HG02973 (cell line): ENCODE data around the gene DTNBP1.

ENCODE experiments used
- ATAC-seq: cut with Tn5 transposase; IDR thresholded peaks from one replicate; pipeline ENCODE4 v1.9.1; 2021; ENCODE audit warnings: moderate library complexity; ENCODE audit not compliant: unreplicated experiment

DTNBP1 gene

DNA sequence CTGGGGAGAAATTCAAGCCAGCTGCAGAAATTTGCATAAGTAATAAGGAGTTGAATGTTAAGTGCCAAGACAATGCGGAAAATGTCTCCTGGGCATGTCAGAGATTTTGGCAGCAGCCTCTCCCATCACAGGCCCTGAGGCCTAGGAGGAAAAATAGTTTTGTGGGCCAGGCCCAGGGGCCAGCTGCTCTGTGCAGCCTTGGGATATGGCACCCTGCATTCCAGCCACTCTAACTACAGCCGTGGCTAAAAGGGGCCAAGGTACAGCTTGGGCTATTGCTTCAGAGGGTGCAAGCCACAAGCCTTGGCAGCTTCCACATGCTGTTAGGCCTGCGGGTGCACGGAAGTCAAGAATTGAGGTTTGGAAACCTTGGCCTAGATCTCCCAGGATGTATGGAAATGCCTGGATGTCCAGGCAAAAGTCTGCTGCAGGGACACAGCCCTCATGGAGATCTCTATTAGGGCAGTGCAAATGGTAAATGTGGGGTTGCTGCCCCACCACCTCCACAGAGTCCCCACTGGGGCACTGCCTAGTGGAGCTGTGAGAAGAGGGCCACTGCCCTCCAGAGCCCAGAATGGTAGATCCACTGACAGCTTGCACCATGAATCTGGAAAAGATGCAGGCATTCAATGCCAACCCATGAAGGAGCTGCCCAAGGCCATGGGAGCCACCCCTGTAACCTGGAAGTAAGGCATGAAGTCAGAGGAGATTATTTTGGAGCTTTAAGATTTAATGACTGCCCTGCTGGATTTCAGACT, 126.5 kb downstream of the DTNBP1 start:
- no peak for ATAC-seq

DNA sequence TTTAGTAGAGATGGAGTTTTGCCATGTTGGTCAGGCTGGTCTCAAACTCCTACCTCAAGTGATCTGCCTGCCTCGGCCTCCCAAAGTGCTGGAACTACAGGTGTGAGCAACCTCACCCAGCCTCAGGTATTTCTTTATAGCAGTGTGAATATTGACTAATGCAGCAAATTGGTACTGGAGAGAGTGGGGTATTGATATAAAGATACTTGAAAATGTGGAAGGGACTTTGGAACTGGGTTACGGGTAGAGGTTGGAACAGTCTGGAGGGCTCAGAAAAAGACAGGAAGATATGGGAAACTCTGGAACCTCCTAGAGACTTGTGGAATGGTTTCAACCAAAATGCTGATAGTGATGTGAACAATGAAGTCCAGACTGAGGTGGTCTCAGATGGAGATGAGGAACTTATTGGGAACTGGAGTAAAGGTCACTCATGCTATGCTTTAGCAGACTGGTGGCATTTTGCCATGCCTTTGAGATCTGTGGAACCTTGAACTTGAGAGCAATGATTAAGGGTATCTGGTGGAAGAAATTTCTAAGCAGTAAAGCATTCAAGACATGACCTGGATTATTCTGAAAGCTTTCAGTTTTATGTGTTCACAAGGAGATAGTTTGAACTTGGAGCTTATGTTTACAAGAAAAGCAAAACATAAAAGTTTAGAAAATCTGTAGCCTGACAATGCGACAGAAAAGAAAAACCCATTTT, 127.2 kb downstream of the DTNBP1 start:
- no peak for ATAC-seq

DNA sequence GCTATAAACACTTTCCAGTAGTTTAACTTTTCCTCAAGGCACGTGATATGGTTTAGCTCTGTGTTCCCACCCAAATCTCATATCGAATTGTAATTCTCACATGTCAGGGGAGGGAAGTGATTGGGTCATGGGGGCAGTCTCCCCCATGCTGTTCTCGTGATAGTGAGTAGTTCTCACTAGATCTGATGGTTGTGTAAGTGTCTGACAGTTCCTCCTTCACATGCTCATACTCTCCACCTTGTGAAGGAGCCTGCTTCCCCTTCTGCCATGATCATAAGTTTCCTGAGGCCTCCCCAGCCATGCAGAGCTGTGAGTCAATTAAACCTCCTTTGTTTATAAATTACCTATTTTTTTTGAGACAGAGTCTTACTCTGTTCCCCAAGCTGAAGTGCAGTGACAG, 127.9 kb downstream of the DTNBP1 start:
- no peak for ATAC-seq

DNA sequence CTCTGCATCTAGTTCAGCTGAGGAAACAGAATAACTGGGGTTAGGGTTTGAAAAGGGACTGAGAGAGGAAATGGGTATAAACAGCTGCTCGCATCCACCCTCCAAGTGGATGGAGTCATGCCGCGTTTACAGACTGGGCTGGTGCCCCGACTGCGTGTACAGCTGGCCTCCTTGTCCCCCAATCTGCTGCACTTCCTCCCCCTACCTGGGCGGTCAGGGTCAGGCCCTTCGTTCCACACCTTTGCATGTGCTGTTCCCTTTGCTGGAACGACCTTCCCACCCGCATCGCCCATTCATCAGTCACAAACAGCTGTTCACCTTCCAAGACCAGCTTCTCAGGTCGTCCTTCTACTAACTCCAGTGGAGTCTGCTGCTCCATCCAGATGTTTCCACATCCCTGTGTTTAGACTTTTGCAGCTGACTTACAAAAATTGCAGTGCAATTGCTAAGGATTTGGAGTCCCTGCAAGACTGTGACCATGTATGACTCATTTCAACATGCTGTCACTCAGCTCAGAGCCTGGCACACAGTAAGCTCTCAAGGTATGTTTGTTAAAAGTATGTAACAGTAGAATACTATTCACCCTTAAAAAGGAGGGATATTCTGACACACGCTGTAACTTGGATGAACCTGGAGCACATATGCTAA, 129.3 kb downstream of the DTNBP1 start:
- ATAC-seq, result no peak

DNA sequence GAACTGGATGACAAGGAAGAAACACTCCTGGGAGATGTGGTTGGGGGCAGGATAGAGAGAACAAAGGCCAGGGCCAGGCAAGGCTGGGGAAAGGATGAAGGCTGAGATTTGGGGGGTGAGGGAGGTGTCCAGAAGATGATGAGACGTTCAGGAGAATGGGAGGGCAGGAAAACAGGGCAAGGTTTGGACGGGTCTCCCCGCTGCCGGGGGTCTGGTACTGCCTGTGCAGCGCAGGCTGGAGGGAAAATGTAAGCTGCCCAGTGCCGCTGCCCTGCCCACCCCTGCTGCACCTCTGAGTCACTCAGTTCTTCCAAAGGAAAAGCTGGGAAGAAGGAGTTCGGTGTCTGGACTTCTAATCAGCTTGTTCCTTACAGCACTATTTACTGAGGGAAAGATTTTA, 130.9 kb downstream of the DTNBP1 start:
- no peak for ATAC-seq

DNA sequence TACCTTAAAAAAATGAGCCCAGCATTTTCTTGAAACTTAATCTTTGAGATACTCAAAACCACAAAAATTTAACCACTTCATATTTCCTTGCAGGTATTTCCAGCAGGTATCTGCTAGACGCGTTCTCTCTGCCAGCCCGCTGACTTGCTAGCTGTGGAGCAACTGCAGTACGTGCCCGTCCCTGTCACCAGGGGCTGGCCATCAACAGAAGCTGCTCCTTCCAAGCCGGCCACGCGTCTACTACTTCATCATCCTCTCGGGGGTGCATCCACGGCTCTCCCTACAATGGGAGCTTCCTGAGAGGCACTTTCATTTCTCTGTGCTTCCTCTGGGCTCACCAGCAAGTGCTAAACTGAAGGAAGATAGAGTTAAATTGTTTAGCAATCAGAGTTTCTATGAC, 132.4 kb downstream of the DTNBP1 start:
- no peak for ATAC-seq

DNA sequence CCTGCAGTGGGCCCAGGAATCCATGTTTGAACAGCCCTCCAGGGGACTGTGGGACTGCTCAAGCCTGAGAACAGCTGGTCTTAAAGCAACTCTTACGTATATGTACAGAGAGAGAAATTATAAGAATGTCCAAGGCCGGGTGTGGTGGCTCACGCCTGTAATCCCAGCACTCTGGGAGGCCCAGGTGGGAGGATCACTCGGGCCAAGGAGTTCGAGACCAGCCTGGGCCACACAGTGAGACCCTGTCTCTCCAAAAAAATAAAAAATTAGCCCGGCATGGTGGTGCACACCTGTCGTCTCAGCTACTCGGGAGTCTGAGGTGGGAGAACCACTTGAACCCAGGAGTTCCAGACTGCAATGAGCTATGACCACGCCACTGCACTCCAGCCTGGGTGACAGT, 134.0 kb downstream of the DTNBP1 start:
- no peak for ATAC-seq

DNA sequence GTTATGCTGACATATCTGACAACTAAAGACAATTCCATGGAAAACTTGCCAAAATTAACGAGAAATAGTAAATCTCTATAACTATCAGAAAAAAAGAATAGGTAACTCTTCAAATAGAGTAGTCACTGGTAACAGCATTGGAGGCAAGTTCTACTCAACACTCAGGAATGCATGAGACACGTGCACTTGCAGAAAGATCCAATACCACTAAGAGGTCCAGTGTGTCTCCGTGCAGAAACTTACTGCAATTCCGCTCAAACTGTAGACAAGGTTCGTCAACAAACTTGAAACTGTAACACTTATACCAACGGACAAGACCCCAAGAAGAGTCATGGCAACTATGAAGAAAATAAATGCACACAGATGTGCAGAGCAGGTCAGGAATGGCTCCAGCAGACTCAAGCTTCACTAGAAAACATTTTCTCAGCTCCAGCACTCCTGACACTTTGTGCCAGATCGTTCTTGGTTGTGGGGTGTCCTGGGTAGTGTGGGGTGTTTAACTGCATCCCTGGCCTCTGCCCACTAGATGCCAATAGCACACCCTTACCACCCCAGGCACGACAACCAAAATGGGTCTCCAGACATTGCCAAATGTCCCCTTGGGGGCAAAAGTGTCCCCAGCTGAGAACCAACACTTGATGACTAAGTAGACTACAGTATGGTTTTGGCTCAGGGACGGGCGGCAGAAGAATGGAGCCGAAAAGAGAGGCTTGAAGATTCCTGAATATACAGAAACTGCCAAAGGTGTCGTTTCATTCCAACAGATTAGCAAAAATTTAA, 134.8 kb downstream of the DTNBP1 start:
- ATAC-seq, result no peak

DNA sequence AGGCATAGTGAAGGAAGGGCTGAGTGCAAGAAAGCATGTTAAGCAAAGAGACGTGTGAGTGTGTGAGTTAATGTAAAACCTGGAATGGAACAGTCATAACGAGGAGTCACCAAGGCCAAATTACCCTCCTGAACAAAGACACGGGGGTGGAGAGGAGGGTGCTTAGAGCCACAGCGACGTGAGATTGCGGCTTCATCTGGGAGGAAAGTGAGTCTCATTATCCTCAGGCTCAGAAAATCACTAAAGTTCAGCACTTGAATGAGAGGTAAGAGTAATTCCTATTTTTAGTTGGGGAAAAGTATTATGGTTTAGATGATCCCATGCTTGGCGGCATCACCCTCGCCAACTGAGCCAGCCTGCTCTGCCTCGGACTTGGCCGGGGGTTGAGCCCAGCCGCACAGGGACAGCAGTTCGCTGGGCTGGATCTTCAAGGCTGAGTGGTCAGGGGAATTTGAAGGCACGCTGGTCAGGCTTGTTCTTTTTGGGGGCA, 136.6 kb downstream of the DTNBP1 start:
- no peak for ATAC-seq

DNA sequence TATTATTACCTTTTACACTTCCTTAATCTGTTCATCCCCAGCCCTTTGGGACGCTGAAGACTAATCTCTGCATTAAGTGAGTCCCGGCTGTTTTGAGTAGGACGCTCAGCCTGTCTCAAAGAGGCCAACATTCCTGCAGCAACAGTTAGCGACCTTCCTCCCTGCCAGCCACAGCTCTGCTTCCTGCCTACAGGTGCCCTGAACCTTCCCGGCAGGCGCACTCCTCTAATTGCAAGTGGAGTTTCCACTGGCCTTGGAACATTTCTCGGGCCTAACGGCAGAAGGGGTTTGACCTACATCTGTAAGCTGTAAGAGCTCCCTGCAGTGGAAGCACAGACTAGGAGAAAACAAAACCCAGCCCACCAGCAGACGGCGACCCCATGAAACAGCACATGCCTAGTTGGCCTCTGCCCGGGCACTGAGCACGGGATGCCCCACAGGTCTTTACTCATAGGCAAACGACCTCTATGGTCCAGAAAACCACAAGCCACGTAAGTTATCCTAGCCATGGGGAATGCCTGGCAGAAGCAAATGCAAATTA, 137.9 kb downstream of the DTNBP1 start:
- ATAC-seq, result no peak

DNA sequence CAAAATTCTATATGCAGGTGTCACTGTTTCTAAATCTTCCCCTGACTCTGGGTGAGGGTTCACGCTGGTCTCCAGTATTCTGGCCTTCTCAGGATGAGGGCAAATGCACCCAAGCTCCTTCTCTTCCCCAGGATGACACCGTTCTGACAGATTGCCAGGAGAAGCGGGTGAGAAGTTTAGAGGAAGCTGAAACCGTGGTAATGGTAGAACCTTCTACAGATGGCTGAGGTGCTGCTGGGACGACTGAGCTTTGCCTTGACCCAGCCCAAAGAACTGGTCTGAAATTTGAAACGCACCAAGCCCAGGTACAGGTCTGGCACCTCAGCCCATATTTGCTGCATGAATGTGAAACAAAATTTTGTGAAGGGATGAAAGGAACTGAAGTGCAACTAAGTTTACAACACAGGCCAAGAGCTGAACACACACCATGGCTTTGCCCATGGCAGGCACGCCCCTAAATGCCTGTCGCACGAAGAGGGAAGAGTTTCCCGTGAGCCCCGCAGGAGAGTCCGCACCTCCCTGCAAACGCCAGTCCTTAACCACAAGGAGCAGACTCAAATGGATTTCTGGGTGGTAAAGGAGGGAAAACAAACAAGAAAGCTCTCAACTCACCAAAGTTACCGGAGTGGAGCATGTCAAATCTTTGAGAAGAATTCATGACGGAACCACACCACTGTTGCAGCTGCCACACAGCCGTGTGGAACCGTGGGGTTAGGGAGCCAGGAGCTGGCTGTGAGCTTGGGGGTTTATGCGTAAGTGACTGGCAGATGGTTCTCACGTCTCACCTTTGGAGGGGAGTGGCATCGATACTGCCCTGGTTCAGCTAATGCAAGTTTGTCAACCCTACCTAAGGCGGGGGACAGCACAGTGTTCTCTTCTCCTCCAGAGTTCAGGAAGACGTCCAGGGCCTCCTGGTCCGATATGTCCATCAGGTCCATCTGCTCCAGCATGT, 138.9 kb downstream of the DTNBP1 start:
- ATAC-seq, result no peak

DNA sequence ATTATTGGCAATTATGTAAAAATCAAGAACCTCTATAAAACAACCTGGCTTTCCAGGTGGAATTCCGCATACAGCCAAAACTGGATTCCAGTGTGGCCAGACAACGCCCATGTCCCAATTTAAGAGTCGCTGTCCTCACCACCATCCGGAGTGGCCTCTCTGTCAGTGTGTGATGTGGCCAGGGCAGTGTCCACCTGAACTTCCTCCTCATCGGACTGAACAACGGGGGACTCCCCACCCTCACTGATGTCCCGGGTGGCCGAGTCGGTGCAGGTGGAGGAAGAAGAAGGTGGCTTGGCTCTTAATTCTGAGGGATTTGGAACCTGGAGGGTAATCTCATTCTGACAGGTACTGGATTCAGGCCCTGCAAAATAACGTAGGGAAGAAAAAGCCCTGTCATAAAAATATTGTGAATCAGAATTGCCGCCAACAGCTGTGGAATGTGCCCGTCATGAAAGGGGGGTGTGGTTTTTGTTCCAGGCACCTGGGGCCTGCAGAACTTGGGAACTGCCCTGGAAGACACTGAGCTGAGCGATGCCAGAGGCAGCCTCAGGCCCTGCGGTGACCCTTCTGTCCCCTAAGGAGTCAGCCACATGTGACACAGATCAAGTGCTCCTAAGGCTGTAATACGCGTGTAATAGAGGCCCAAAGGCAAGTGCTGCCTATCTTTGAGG, 139.8 kb downstream of the DTNBP1 start:
- ATAC-seq, result no peak

DNA sequence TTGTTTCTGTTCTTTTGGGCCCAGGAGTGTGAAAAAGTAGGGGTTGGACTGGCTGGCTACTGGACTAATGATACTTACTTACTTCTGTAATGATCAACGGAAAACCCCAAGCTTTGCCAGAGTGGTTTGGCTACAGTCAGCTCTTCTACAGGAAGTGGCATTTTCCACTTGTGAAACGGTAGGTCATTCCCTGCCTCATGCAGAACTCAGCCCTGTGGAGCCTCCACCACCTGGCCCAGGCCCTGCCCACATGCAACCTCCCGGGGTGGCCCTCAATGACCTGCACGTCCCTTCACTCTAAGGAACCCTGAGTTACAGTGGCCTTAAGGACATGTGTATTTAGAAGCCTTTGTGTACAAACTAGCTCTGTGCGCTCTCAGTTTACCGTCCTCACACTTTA, 140.4 kb downstream of the DTNBP1 start:
- ATAC-seq, result no peak

DNA sequence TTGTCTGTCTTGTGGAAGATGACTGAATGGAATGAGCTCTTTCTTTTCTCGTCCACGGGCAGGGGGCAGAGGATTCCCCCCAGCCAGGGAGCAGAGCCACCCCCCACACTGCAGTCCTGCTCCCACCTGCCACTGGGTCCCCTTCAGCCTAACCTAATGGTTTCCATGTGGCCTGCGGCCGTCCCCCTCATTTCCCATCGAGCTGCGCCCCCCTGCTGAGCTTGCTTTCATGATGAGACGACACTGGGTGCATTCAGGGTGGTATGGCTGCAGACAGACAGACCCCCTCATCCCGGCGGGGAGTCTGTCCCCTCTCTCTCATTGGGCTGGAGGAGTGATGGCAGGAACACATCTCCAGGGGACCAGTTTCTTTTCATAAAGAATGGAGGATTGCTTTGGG, 140.8 kb downstream of the DTNBP1 start:
- no peak for ATAC-seq

DNA sequence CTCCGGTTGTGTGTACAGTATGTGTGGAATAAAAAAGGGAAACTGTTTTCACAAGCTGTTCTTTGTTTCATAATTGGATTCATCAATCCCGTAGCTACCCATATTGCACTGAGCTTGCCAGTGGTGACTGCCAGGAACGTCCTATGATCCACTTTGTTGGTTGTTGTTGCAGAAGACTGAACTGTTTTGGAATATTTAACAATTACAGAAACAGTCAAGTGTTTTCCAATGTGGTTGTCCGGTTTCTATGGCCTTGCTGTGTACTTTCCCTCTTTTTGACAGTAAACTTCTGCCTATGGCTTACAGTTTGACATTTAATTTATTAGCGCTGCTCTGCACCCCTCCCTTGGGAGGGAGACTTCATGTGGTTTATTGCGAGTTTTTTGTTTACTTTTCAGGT, 141.2 kb downstream of the DTNBP1 start:
- no peak for ATAC-seq

DNA sequence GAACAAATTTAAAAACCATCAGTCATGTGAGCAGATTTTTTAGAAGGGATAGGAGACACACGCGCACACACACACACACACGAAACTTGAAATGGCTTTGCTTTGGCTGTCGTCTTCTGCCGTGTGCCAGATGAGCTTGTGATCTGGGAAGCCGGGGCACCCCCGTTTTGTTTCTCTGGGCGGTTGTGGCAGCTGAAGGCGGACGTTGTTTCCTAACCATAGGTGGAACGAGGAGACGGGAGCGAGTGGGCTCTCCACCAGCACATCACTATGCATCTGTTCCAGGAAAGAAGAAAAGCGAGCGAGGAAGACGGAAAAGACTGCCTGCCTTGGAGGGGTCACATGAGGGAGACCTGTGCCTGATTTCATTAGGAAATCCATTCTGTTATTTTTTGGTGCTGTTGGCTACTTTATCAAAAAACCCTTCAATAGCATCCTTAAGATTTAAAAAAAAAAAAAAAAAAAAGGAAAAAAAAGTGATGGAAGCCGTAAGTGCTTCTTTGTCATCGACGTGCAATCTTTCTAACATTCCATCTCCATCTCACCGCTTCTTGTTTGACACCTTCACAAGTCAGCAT, 142.1 kb downstream of the DTNBP1 start:
- no peak for ATAC-seq

DNA sequence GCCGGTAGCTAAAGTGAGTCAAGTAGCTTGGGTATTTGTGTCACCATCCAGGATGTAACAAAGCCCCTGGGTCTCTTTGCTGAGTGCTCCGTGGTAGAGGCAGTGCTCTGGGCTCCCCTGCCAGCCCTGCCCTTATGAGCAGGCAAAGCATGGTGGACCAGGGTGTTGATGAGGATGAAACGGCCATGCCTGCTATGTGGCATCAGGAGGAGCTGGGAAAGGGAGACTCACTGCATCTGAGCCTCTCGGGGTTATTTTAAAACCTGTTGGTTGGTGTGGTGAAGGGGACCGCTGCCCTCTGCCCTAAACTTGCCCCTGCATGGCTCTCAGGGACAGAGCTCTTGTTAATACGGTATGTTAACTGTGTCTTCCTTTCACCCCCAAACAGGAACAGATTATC, 143.1 kb downstream of the DTNBP1 start:
- no peak for ATAC-seq

DNA sequence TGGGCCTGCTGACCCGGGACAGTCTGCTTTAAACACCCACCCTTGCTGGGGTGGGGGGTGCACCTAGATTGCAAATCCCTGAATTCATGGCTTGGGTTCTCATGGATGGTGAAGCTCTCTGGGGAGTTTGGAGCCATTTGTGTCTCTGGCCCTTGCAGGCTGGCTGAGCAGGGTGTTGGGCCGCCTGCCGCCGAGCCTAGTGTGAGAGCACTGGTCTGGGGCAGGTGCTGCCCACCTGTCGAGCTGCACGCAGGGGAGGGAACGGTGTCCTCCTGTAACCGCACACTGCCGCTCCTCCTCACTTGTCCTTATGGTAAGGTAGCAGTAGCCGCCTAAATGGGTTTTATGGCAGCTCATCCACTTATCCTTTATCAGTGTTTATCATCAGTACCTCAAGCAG, 143.9 kb downstream of the DTNBP1 start:
- ATAC-seq, result no peak

DNA sequence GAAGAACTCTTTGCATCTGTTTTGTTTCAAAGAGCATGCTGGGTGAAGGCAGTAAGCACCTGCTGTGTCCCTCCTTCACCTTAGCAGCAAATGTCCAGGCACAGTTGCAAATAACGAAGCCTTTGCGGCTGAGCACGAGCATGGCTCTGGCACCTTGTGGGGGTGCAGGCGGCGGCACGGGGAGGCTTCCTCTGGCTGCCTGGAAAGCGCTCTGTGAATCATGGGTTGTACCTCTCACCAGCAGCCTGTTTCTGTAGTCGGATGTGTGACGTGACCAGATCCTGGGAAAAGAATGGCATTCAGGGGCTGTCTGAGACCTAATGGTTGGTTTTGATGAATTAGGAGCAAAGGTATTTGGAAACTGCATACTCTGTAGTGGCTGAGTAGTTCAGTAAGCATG, 144.8 kb downstream of the DTNBP1 start:
- no peak for ATAC-seq
